HG02610 (cell line): ENCODE data around the gene THSD7B.

Source experiments
- ATAC-seq: cut with Tn5 transposase; IDR thresholded peaks from one replicate; pipeline ENCODE4 v1.9.1; 2021; ENCODE audit warnings: mild to moderate bottlenecking, moderate library complexity; ENCODE audit not compliant: unreplicated experiment

The THSD7B gene

GRCh38 chr2:137138263-137138662 lies 372.9 kb downstream of the THSD7B start:
- ATAC-seq, result no peak

DNA sequence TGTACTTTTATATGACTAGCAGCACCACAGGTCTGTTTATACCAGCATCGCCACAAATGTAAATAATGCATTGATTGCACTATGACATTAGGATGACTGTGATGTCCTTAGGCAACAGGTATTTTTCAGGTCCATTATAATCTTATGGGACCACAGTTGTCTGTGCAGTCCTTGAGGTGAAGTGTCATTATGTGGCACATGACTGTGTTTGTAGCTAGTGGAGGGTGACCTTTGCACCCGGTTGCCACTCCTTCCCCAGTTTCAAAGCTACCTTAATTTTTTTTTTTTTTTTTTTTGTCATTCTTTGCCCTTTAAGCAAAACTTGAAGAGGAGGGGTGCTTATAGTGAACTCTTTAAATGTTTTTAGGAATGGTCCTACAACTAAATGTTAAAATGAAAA lies 386.4 kb downstream of the THSD7B start:
- no peak for ATAC-seq

- ATAC-seq, result no peak
These were observed 389.6 kb downstream of the THSD7B start for GRCh38 chr2:137154946-137155345.

- no peak for ATAC-seq
These were observed 390.2 kb downstream of the THSD7B start for GRCh38 chr2:137155356-137156104.

- ATAC-seq, result no peak
These were observed 391.0 kb downstream of the THSD7B start for GRCh38 chr2:137156221-137156844.

- no peak for ATAC-seq
These were observed 392.5 kb downstream of the THSD7B start for GRCh38 chr2:137157851-137158250.

DNA sequence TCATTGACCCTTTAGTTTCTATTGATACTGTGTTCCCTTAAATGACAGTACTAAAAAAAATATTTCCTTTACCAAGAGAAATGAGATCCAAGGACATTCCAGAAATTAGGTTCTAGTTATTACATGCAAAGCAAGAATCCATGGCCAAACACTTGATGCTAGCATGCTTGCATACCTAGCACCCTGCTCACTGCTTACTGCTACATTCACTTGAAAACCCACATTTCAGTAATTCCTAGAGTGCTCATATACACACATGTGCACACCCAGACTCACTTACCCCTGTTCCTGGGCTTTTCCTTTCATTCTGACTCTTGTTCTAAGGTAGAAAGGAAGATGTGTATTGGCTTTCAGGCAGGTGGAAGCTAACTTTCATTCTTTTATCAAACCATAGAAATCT lies 395.9 kb downstream of the THSD7B start:
- ATAC-seq, result no peak

DNA sequence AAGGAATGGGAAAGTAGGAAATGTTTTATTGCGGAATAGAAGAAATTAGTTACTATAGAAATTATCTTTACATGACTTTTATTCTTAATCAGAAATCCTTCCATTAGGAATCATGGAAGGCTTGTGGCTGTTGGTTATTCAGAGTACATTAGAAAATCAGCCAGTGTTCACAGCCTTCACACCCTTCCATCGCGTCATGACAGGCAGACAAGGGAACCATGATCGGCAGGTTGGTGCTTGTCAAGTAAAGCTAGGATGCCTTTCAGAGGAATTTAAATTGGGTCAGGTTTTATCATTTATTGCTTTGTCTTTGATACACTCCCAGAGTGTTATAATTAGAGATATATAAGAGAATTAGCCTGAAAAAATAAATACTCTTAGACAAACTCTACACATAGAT lies 400.6 kb downstream of the THSD7B start:
- no peak for ATAC-seq

GRCh38 chr2:137167651-137168050 lies 402.3 kb downstream of the THSD7B start:
- ATAC-seq, result no peak

DNA sequence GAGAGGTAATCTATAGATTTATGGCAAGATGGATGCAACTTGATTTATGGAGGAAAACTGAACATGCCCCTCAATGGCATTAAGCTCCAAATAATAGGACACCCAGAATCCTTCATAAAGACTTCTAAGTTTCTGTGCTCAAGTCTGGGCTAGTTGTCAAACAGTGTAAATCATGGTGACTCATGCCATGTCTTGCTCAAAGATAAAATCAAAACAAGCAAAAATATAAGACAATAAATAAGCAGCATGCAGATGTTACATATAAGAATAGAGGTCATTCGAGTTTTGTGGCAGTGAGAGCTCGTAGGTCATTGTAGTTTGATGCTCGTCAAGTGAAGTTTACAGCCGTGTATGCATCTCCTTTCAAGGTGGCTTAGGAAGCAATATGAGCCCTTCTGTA lies 403.2 kb downstream of the THSD7B start:
- ATAC-seq, result no peak

DNA sequence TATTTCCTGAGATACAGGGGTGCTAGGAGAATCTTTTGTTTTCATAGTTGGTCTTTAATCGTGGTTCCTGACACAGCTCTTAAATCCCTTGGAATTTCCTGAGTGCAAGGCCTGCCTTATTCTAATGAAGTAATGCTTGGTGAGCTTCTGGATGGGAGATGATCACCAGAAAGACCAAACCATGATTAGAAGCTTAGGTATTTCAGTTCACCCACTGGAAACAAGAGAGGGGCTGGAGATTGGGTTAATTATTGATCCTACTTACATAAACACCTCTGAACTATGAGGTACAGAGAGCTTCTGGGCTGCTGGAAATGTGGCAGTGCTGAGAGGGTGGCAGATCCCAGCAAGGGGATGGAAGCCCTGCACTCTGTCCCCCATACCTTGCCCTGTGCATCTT lies 406.8 kb downstream of the THSD7B start:
- ATAC-seq, result no peak

- ATAC-seq, result peak; percentile 97
These were observed 408.1 kb downstream of the THSD7B start for GRCh38 chr2:137173463-137173862.

DNA sequence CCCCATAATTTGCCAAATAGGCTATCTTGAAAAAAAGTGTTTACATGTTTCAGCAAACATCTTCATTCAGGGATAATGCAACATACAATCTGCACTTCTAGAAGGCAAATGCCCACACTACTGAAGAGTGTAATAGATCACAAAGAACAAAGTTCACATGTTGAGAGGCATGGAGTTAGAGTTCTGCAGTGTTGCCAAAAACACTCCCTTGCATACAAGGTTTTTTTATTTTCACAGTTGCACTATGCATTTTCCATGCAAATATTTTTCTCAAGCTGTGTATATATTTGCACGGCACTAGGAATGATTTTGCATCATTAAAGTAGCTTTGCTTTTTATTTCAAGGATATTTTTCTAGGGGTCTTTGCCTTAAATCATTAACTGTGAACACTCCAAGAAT lies 409.9 kb downstream of the THSD7B start:
- ATAC-seq, result no peak

DNA sequence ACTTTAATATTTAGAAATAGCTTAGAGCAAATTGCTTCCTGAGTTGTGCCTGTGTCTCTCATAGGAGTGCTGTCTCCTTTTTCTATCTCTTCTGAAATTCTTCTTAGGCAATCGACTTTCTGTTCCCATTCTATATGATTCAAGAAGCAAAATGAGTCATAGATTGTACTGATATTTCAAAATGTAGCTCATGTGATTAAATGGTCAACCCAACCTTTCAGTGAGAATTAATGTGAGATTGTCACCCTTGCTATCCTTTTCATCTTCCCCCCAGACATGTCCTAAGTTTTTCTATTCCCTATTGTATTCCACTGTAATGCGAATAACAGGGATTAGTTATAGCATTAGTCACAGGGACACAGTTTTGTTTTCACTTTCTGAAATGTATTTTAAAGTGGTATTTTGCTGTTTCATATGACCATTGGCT lies 413.6 kb downstream of the THSD7B start:
- ATAC-seq, result peak; percentile 69

DNA sequence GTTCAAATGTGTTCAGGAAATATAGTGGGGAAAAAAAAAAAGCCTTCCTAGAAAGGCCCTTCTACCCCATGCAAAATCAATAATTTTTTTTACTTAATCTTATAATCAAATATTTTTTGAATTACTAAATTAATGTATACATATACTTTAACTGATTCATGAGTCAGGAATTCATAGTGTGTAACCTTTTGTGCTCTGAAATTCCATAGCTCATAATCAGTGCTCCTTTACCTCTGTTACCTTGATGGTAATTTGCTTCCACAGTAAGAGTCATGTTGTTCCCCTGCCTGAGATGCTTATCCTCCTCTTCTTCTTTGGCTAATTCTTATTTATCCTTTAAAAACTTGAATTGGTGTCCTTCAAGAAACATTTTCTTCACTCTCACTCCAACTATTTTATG lies 414.2 kb downstream of the THSD7B start:
- ATAC-seq, result no peak

DNA sequence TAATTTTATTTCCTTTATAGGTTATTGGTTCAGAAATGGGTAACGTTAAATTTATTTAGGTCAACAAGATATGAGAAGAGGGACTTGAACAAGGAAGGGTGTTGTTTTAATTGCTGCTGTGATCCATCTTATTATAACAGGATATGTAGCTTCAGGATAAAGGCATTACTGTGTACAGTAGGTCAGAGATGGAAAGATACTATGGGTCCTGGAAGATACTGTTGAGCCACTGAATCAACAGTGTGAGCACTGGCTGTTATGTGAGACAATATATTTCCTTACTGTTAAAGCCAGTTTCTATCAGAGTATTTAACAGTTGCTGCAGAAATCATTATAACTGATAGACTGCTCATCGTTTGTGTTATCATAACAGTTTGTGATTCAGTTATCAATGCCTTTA lies 414.7 kb downstream of the THSD7B start:
- no peak for ATAC-seq

GRCh38 chr2:137181370-137181769 lies 416.0 kb downstream of the THSD7B start:
- no peak for ATAC-seq

- no peak for ATAC-seq
These were observed 416.7 kb downstream of the THSD7B start for GRCh38 chr2:137182071-137182470.

GRCh38 chr2:137183206-137183898 lies 418.0 kb downstream of the THSD7B start:
- no peak for ATAC-seq

DNA sequence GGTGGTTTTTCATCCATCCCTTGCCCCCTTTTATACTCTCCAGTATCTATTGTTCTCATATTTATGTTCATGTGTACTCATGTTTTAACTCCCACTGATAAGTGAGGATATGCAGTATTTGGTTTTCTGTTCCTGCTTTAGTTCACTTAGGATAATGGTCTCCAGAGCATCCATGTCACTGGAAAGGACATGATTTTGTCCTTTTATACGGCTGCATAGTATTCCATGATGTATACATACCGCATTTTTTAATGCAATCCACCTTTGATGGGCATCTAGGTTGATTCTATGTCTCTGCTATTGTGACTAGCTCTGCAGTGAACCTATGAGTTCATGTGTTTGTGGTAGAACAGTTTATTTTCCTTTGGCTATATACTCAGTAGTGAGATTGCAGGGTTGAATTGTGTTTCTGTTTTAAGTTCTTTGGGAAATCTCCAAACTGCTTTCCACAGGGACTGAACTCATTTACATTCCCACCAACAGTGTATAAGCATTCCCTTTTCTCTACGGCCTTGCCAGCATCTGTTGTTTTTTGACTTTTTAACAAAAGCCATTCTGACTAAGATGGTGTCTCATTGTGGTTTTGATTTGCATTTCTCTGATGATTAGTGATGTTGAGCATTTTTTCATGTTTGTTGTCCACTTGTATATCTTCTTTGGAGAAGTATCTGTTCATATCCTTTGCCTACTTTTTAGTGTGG lies 420.2 kb downstream of the THSD7B start:
- ATAC-seq, result no peak

GRCh38 chr2:137187216-137187615 lies 421.9 kb downstream of the THSD7B start:
- no peak for ATAC-seq
